COR-L47 (cell line): ENCODE measurements around the gene ASS1.

Experiments
- DNase-seq: peaks from one replicate; lab custom pipeline; 2025; lab: John Stamatoyannopoulos, UW

Gene ASS1

DNA sequence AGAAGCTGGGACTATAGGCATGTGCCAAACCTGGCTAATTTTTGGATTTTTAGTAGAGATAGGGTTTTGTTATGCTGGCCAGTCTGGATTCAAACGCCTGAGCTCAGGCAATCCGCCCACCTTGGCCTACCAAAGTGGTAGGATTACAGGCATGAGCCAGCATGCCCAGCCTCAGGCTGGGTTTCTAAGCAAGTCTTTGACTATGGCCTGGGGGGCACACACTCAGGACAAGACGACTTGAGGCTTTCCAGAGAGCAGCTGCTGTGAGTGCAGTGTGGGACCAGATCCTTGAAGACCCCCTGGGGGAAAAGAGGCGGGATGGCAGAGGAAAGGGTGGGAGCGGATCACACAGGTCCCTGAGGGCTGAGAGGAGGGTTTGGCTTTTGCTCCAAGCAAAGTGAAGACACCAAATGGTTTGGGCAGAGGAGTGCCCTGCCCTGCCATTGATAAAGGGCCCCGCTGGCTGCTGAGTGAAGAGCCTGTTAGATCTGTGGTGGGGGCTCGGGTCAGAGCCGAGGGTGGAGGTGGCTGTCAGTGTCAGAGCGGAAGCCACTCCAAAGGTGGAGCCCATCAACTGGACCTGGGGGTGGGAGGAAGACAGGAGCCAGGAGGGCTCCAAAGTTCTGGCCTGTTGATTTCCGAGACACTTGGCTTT is 87.8 kb downstream of the ASS1 start:
- DNase-seq: no peak

DNA sequence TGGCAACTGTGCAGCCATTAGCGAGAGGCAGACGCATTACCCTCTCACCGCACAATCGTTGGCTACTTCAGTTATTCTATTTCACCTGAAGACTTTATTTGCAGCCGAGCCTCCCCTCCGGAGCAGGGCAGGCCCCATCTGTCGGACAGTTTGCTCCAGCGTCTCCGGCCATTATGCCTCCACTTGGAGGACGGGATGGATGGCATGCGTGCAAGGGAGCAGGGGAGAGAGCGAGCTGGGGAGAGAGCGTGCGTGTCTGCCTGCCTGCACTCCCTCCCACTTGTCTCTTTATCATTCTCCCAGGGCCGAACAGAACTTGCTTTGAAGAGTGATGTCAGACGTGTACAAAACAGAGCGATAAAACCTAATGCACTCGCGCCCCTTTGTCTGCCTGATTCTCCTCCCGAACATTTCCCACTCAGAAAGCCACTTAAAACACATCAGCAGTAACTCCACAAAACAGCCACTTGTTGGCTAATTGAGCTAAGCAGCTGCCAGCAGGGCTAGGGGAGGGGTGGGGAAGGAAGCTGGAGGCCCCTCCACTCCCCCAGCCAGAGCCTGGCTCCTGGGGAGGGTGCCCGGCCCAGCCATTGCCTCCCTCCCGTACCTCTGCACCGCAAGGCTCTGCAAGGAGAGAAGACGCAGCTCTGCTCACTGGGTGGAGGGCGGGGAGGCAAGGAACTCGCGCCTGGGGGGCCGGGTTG is 91.2 kb downstream of the ASS1 start:
- peak; percentile 25 for DNase-seq

- DNase-seq: no peak
Observed at GRCh38 chr9:130536701-130537107, 91.9 kb downstream of the ASS1 start.

GRCh38 chr9:130537346-130538050 is 92.7 kb downstream of the ASS1 start:
- no peak for DNase-seq

- DNase-seq: no peak
Observed at GRCh38 chr9:130539420-130540223, 94.9 kb downstream of the ASS1 start.

GRCh38 chr9:130541533-130541932 is 96.8 kb downstream of the ASS1 start:
- no peak for DNase-seq

GRCh38 chr9:130542038-130542437 is 97.3 kb downstream of the ASS1 start:
- DNase-seq: no peak

GRCh38 chr9:130542457-130543228 is 97.9 kb downstream of the ASS1 start:
- no peak for DNase-seq

GRCh38 chr9:130543368-130543767 is 98.6 kb downstream of the ASS1 start:
- no peak for DNase-seq

GRCh38 chr9:130543859-130544258 is 99.1 kb downstream of the ASS1 start:
- no peak for DNase-seq

DNA sequence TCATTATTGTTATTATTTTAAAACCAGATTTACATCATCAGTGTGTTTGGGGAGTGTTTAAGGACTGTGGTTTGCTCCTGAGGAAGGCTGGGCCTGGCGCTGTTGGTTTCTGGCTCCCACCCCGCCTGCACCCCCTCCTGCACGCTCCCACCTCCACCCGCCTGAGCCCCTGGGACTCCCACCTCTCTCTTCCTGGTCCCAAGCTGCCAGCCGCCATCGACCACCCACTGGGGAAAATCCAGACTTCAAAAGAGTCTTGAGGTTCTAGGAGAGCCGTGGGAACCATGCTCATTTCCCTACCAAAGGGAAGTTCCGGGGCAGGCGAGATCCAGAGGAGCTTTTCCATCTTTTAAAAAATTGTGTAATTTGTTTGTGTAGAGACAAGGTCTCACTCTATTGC is 99.6 kb downstream of the ASS1 start:
- DNase-seq: no peak

DNA sequence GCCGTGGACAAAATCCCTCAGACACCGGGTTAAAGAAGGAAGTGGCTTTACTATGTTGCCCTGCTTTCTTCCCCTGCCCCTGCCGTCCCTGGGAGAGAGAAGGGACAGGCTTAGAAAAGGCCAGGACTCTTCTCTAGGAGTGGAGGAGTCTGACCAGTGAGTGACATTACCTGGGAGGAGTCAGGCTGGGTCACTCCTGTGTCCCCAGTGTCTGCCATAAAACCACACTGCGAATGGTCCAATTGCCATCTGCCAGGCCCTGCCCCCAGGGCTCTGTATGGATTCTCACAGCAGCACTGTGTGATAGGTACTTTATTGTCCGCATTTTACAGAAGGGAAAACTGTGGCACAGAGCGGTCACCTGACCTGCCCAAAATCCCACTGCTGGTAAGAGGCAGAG is 103.3 kb downstream of the ASS1 start:
- DNase-seq: no peak

DNA sequence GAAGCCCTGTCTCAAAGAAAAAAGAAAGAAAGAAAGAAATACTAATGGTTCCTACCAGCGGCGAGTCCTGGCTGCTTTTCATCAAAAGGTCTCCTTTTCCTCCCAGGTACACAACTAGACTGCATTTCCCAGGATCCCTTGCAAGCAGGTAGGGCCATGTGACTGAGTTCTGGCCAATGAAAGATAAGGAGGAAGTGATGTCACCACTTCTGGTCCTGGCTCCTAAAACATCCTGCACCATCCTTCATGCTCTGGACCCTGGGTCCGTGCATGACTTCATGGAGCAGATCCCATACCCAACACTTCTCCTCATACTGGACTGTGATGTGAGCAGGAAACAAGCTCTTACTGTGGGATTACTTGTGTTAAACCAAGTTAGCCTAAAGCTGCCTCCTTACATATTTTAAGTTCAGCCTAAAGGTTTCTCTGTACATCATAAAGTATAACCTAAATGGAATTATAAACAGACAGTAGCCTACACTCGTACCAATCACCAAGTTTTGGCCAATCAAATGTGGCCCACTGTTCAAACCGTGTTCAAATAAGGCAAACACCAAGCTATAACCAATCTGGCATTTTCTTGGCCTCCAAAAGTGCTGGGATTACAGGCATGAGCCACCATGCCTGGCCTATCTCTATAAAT is 104.5 kb downstream of the ASS1 start:
- no peak for DNase-seq
